ENCODE results near the gene BICC1.
A peak's percentile ranks its signal among the peaks of the same experiment; 100 is the strongest.

BICC1 gene

GRCh38 chr10:58609532-58610150, 97.0 kb downstream of the BICC1 start:
- no peak for DNase-seq

- no peak for DNase-seq
Observed at GRCh38 chr10:58615237-58615935, 102.7 kb downstream of the BICC1 start.

GRCh38 chr10:58618158-58618676, 105.5 kb downstream of the BICC1 start:
- no peak for DNase-seq

GRCh38 chr10:58621379-58622077, 108.9 kb downstream of the BICC1 start:
- DNase-seq, result no peak

GRCh38 chr10:58622246-58622645, 109.6 kb downstream of the BICC1 start:
- DNase-seq, result no peak

GRCh38 chr10:58625070-58625469, 112.4 kb downstream of the BICC1 start:
- DNase-seq, result no peak

GRCh38 chr10:58627392-58627791, 114.7 kb downstream of the BICC1 start:
- DNase-seq, result no peak

GRCh38 chr10:58631715-58632114, 119.0 kb downstream of the BICC1 start:
- no peak for DNase-seq

GRCh38 chr10:58632216-58632615, 119.5 kb downstream of the BICC1 start:
- DNase-seq, result no peak

- no peak for DNase-seq
Observed at GRCh38 chr10:58637352-58637751, 124.7 kb downstream of the BICC1 start.

GRCh38 chr10:58638388-58638787, 125.7 kb downstream of the BICC1 start:
- DNase-seq, result no peak

GRCh38 chr10:58641095-58641531, 128.4 kb downstream of the BICC1 start:
- DNase-seq, result no peak

GRCh38 chr10:58641708-58642107, 129.0 kb downstream of the BICC1 start:
- no peak for DNase-seq

- no peak for DNase-seq
Observed at GRCh38 chr10:58642283-58642682, 129.6 kb downstream of the BICC1 start.

- no peak for DNase-seq
Observed at GRCh38 chr10:58642916-58643428, 130.3 kb downstream of the BICC1 start.

- DNase-seq, result no peak
Observed at GRCh38 chr10:58644311-58644710, 131.6 kb downstream of the BICC1 start.

- no peak for DNase-seq
Observed at GRCh38 chr10:58645416-58646146, 132.9 kb downstream of the BICC1 start.

GRCh38 chr10:58647376-58648112, 134.9 kb downstream of the BICC1 start:
- no peak for DNase-seq

- no peak for DNase-seq
Observed at GRCh38 chr10:58648131-58648530, 135.5 kb downstream of the BICC1 start.

GRCh38 chr10:58651040-58651439, 138.4 kb downstream of the BICC1 start:
- DNase-seq, result peak; percentile 18

- DNase-seq, result no peak
Observed at GRCh38 chr10:58651742-58652141, 139.1 kb downstream of the BICC1 start.

- DNase-seq, result no peak
Observed at GRCh38 chr10:58653139-58653538, 140.5 kb downstream of the BICC1 start.
